EL (cell line): Measurements from ENCODE around the gene RNF227.

Experiments
- DNase-seq: peaks from one replicate; pipeline ENCODE4 v3.0.0-alpha.2; 2016

RNF227 gene

GRCh38 chr17:7929158-7930023, 13.3 kb upstream of the RNF227 start, which contains the start of gene KCNAB3:
Gene KCNAB3 (minus strand): TSS chr17:7929856. CDS start chr17:7929435, 421 bp downstream.
- peak; percentile 82 for DNase-seq

DNA sequence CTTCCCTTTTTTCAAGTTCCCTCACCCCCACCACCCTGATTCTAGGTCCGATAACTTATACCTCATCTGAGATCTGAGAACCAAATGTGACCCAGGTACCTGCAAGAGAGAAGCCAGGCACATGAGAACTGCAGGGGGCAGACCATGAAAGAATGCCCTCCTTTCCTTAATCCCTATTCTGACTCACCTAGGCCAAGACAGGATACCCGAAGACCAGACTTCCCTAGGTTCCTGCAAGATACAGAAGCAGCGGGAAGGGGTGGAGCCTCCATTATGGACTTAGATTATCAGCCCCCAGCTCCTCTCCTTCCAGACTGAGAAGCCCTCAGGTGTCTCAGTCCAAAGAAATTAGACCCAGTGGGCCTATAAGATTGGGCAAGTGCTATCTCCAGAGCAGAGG, 11.5 kb upstream of the RNF227 start:
- DNase-seq = no peak

DNA sequence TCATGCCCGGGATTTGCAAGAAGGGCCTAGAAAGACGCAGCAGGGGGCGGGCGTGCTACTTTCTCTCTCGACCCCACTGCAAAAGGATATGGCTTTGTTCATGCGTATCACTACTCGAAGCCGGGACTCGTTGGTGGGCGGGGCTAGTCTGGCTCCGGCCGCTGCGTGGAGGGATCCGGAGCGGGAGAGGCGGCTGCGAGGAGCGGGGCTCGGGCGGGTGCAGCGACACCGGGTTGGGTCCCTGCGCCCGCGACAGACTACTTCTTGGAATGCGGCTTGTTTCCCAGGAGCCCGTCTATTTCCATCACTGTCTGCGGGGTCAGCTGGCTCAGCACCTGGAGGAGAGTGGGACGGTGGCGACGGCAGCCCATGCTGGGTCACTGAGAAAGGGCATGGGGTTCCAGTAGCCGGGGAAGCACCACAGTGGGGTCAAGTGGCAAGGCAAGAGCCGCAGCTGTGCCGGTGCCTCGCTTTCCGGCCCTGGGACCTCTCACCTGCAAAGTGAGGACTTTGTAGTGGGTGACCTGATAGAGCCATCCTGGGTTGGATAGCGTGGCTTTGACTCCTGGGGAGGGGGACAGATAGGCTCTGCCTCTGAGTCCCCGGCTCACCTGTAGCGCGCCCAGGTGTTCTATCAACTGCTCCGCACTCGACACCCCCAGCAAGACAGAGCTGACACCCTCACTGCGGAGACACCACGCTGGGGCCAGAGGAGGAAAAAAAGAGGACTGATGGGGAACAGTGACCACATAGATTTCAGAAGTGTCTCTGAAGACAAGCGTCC, 6.9 kb upstream of the RNF227 start:
- peak; percentile 64 for DNase-seq

- DNase-seq = no peak
These were observed 6.3 kb upstream of the RNF227 start for GRCh38 chr17:7922269-7922844.

- peak; percentile 81 for DNase-seq
These were observed 719 bp upstream of the RNF227 start for GRCh38 chr17:7916808-7917207.

- DNase-seq = no peak
These were observed 245 bp upstream of the RNF227 start for GRCh38 chr17:7916385-7916682.

GRCh38 chr17:7915179-7915610, 894 bp downstream of the RNF227 start:
- no peak for DNase-seq

GRCh38 chr17:7912927-7913524, 3.1 kb downstream of the RNF227 start:
- peak; percentile 77 for DNase-seq

DNA sequence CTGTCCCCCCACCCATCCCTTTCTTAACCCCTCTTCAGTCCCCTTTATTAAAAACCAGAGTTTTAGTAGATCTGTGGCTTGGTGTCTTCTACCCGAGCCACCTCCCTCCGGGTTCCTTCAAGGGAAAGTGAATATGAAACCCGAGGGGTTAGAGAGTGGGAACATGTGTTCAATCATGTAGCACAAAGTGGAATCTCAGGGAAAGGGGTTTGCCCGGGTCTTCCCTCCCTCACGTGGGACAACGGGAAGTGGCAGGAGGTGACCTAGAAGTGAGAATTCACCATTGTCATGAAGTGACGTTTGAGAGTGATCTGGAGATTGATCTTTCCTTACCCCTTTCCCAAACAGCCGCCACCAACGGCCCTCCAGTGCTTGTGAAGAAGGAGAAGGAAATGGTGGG, 5.0 kb downstream of the RNF227 start:
- no peak for DNase-seq

DNA sequence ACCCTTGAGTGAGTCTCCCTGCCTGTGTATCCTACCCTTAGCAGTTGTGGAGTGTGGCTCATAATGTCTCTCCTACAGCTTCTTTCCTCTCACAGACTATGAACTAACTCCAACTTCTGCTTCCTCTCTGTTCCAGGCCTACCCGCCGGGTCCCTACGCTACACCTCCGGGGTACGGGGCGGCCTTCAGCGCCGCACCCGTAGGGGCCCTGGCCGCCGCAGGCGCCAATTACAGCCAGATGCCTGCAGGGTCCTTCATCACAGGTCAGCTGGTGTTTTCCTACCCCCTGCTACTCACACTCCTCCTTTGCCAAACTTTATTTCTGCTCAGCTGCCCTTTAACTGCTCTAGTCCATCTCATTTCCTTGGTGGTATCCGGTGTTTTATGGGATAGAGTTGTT, 5.4 kb downstream of the RNF227 start:
- no peak for DNase-seq

DNA sequence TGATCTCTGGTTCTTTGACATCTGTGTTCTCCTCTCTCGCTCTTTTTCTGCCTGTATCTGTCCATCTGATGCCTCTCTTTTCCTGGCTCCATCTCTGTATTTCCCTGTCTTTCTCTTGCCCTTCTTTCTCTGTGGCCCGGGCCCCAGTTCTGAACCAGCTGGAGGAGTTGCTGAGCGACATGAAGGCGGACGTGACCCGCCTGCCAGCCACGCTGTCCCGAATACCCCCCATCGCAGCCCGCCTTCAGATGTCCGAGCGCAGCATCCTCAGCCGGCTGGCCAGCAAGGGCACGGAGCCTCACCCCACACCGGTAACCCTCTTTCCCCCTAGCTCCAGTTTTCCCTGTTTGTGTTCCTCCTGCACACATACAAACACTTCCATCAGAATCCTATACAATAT, 5.8 kb downstream of the RNF227 start:
- DNase-seq = no peak

DNA sequence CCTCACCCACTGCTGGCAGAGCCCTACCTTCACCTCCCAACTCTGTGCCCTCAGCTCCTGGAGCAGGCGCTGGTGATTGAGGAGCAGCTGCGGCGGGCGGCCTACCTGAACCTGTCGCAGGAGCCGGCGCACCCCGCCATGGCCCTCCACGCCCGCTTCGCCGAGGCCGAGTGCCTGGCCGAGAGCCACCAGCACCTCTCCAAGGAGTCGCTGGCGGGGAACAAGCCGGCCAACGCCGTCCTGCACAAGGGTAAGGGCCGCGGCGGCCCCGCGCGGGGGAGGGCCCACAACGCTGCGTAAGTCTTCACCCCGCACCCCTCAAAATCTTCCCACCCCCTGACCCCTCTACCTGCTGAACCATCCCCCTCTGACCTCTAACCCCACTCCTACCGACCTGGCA, 7.0 kb downstream of the RNF227 start:
- DNase-seq = no peak

DNA sequence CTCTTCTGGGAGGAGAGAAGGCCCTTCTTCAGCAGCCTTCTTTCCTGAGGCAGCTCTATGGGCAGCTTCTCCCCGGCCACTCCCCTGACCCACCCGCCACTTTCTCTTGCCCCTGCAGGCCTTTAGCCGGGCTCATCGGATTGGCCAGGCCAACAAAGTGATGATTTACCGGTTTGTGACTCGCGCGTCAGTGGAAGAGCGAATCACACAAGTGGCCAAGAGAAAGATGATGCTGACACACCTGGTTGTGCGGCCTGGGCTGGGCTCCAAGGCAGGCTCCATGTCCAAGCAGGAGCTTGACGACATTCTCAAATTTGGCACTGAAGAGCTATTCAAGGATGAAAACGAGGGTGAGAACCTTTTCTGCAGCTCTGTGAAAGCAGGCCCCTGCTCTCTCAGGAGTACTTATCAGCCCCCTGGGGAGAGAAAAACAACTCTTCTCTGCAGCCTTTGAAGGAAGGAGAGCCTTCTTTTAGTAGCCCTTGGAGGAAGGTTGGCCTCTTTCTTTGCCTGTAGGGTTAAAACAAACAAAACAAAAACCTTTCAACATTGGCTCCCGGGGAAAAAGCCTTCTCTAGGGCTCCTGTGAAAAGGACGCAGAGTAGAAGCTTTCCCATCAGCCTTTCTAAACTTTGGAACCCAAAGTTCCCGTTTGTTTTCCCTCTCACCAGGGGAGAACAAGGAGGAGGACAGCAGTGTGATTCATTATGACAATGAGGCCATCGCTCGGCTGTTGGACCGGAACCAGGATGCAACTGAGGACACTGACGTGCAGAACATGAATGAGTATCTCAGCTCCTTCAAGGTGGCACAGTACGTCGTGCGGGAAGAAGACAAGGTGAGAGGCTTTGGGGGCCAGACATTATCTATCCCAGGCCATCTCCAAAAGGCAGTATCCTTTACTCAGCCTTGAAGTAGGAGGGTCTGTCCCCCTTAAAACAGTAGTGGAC, 12.7 kb downstream of the RNF227 start:
- DNase-seq = no peak

DNA sequence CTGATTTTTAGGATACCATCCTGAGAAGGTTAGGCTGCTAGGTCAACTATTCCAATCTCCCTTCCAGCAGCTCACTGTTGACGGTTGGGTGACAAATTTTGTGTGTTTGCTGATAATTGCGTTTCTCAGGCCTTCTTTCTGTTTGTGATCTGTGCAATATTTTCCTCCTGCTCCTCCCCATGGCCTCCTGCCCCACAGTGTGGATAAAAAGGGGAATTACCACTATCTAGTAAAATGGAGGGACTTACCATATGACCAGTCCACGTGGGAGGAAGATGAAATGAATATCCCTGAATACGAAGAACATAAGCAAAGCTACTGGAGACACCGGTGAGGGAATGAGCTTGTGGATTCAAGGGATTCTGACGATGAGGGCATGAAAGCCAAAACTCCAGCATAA, 18.3 kb downstream of the RNF227 start:
- peak; percentile 46 for DNase-seq

GRCh38 chr17:7897090-7897489, 19.0 kb downstream of the RNF227 start:
- no peak for DNase-seq

DNA sequence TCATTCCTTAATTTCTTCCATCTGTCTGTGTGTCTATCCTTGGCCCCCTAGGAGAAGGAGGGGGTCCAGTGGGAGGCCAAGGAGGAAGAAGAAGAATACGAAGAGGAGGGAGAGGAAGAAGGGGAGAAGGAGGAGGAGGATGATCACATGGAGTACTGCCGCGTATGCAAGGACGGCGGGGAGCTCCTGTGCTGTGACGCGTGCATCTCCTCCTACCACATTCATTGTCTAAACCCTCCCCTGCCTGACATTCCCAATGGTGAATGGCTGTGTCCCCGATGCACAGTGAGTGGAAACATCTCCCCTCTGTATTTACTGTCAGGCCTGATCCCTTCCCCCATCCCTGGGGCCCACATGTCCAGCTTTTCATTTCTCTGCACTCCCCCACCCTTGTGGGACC, 21.2 kb downstream of the RNF227 start:
- no peak for DNase-seq

DNA sequence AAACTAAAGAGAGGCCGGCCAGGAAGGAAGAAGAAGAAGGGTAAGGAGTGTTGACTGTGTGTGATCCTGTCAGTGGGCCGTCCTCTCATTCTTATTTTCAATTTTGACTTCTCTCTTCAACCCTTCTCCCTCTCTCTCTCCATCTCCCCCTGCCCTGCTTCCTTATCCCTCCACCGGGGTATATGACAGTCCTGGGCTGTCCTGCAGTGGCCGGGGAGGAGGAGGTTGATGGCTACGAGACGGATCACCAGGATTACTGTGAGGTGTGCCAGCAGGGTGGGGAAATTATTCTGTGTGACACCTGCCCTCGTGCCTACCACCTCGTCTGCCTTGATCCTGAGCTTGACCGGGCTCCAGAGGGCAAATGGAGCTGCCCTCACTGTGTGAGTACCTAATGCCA, 21.9 kb downstream of the RNF227 start:
- DNase-seq = no peak

- DNase-seq = no peak
These were observed 22.8 kb downstream of the RNF227 start for GRCh38 chr17:7893187-7893880.

DNA sequence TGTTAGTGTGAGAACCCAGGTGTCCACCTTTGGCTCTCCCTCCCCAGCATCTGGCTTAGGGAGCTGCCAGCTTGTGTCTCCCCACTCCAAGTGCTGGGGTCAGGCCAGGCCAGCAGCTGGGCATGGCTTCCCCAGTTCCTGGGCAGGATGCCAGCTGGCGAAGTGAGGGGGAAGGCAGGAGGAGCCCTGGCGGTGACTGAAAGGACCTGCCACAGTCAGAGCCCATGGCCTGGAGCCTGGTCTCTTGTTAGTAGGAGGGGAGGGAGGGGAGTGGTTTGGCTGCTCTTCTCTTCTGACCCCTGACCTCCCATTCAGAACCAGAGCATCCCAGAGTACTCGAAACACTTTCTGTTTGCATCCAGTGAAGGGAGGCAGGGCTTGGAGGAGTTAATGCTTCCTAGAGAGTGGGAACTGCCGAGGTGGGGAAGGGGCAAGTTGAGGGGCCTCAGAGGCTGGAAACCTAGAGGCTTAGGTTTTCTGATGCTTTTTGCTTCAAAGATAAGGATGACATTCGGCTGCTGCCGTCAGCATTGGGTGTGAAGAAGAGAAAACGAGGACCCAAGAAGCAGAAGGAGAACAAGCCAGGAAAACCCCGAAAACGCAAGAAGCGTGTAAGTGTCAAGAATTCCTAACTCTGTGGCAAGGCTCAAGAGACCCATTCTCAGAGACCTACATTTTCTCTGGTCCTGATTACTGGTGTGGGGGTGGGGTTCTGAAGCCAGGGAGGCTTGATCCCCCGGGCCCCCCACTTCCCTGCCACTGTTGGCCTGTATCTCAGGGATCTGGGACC, 26.7 kb downstream of the RNF227 start:
- peak; percentile 95 for DNase-seq

DNA sequence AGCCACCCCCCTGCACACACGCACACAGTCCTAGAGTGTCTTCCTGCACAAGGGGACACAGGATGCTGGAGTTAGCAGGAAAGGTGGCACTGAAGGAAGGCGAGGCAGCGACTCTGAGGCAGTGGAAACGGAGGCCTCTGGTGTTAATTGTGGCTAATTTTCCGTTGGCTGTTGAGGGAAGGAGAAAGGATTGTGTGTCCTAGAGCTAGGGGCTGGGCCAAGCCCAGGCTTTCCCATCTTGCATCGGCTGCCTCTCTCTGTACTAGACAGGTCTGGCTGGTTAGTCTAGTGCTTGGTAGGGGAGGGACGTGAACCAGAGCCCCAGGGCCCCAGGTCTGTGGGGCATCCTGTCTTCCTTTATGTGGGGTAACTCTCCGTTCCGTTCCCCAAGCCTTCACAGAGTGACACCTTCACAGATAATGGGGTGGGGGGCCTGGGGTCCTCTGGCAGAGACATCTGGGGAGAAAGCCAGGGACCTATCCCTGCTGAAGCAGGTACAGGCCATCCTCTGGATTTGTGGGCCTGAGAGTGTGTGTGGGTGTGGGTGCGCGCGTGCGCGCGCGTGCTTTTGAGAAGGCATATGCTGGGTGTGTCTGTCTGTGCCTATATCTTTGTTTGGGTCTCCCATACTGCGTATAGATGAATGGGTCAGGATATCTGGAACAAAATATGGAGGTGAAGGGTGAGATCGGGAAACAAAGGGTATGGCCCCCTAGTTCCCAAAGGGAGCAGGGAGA, 27.7 kb downstream of the RNF227 start, which contains the start of gene CHD3:
TSS of gene CHD3 (plus strand) at position 606 of the 737 bp plus-strand sequence. CDS start 212 bp downstream, outside the sequence.
- DNase-seq = no peak
